NCI-H2171 treated with DMSO at 0.1 percent for 48 hours (cell line): ENCODE results near the gene ADAM17.
A peak's percentile ranks its signal among the peaks of the same experiment; 100 is the strongest.

Source experiments
- DNase-seq: peaks from one replicate; lab custom pipeline; 2025; lab: John Stamatoyannopoulos, UW

ADAM17 gene

GRCh38 chr2:9471206-9471605 is 84.4 kb downstream of the ADAM17 start:
- DNase-seq = no peak

DNA sequence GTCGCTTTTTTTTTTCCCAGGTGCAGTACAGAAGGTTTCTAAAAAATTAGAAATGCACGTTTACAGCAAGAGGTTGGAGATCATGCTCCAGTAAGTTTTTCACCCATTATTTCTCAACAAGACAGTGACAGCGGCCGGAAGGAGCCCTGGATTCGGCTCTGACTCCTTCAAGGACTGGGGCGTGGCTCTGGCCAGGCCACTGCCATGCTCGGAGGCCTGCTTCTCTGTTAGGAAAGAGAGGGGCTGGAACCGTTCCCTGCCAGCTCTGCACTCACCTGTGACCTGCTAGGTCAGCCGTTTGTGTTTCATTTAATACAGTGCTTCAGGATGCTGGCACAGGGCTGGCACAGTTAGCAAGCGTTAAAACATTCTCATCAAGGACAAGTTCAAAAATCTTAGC is 87.9 kb downstream of the ADAM17 start:
- DNase-seq = no peak

DNA sequence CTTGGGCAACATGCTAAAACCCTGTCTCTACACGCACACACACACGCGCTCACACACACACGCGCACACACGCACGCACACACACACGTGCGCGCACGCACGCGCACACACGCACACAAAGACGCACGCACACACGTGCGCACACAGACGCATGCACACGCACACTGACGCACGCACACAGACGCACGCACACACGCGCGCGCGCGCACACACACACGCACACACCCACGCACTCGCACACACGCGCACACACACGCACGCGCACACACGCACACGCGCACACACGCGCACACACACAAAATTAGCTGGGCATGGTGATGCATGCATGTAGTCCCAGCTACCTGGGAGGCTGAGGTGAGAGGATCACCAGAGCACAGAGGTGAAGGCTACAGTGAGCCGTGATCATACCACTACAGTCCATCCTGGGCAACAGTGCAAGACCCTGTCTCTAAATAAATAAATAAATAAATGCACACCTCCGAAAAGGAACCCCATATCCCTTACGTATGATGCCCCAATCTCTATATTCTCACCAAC is 89.4 kb downstream of the ADAM17 start:
- no peak for DNase-seq

DNA sequence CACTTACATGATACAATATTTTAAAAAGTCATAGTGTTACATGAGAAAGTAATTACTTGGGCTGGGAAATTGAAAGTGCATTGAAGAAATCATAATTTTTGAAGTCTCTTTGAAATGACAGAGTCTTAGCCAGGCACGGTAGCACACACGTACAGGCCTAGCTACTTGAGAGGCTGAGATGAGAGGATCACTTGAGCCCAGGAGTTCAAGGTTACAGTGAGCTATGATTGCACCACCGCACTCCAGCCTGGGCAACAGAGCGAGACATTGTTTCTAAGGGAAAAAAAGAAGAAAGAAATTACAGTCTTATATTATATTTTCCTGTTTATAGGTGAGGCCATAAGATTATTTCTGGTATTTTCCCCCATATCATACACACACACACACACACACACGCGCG is 90.5 kb downstream of the ADAM17 start:
- DNase-seq = no peak

DNA sequence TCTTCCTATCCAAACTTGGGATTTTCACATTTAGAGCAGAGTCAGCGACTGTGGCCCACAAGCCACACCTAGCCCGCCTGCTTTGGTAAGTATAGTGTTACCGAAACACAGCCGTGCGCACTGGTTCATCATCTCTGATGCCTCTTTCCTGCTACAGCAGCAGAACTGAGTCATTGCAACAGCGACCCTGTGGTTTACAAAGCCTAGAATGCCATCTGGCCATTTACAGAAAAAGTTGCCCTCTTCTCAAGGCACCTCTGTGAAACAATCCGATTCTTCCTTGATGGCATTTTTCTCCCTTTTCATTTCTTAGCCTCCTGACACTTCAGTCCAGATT is 92.0 kb downstream of the ADAM17 start:
- DNase-seq = peak; percentile 96

DNA sequence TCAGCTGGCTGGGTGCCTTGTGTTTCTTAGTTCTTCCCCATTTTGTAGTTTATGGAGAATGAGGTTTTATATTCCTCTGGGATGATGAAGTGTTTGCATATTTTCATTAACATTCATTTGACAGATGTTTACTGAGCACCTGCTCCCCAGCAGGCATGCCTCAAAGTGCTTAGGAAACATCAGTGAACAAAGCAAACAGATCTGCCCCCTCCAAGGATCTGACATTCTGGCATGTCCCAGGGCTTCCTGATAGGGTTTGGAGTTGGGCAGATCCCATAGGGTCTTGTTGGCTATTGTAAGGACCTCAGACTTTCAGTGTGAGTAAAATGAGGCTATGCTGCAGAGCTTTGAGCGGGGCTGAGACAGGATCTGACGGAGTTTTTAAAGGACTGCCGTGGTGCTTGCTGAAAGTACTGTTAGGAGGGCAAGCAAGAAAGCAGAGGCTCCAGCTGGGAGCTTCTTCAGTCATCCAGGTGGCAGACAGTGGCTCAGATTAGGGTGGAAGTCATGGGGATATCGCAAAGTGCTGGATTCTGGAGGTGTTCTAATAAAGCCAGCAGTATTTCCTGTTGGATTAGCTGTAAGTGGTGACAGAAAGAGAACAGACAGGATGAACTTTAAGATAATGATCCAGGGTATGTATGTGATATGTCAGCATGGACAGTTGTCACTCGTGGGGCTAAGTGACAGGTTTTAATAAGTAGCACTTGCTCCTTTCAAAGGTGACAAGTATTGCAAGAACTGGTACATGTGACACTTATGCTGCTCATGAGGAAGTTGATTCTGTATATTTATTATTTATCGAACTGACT is 92.5 kb downstream of the ADAM17 start:
- peak; percentile 94 for DNase-seq

- DNase-seq = peak; percentile 86
Observed at GRCh38 chr2:9462313-9462712, 93.3 kb downstream of the ADAM17 start.

- DNase-seq = no peak
Observed at GRCh38 chr2:9461079-9461478, 94.6 kb downstream of the ADAM17 start.

- no peak for DNase-seq
Observed at GRCh38 chr2:9460441-9461017, 95.1 kb downstream of the ADAM17 start.

- no peak for DNase-seq
Observed at GRCh38 chr2:9451231-9451630, 104.4 kb downstream of the ADAM17 start.

- DNase-seq = no peak
Observed at GRCh38 chr2:9445089-9445488, 110.5 kb downstream of the ADAM17 start.

- DNase-seq = no peak
Observed at GRCh38 chr2:9443526-9443925, 112.1 kb downstream of the ADAM17 start.

GRCh38 chr2:9441556-9441955 is 114.1 kb downstream of the ADAM17 start:
- DNase-seq = no peak

DNA sequence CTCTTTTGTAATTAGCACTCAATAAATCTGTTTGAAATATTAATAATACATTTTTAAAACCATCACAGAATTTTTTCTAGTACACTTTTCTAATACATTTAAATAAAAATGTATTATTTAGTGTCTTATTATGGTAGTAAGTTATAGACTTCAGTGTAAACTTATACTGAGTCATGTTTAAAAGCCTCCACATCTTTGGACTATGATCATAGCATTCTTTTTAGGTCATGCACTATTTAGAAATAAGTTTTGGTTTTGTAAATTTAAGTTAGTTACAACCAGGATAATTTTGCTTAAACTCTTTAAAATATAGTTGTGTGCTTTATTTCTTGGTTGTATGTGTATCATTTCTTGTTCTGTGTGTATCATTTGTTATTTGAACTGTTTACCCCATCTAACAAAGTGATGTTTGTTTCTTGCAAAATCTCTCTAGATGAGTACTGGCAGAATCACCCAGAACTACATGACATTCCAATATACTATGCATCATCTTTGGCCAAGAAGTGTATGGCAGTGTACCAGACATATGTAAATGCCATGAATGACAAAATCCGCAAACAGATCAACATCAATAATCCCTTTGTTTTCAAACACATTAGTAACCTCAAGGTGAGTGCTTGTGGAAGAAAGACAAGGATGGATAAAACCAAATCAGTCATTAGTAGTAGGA is 115.4 kb downstream of the ADAM17 start:
- DNase-seq = no peak

- DNase-seq = no peak
Observed at GRCh38 chr2:9439536-9439935, 116.1 kb downstream of the ADAM17 start.
